Right atrium auricular region (tissue), 2 donors: ENCODE results near the gene ADCY2. TPM values are rescaled to one million over a fixed set of nuclear protein-coding genes. Genes with fewer than 3 reads are reported as not detected.

Experiments
- DNase-seq: peaks from one replicate; pipeline ENCODE4 v3.0.0-alpha.2; 2019; ENCODE audit warnings: low spot score
- H3K27ac ChIP-seq, 2 donors: fragments of 200-600 bp; sonication (generic); 1 replicate in 1 of 2; 2 replicates in 1 of 2; pipeline ENCODE4 v1.5.1; 2016 to 2019
- H3K27me3 ChIP-seq, 2 donors: fragments of 200-600 bp; sonication (generic); one replicate each; pipeline versions ENCODE4 v1.5.1 to v1.6.0; 2017 to 2019
- H3K36me3 ChIP-seq: fragments of 200-600 bp; sonication (generic); one replicate; pipeline ENCODE4 v1.5.1; 2016
- H3K4me1 ChIP-seq, 2 donors: fragments of 200-600 bp; sonication (generic); one replicate each; pipeline versions ENCODE4 v1.5.1 to v1.6.0; 2017 to 2019
- H3K4me3 ChIP-seq, 2 donors: fragments of 200-600 bp; sonication (generic); 1 replicate in 1 of 2; 2 replicates in 1 of 2; pipeline ENCODE4 v1.5.1; 2017 to 2019; ENCODE audit warnings: mild to moderate bottlenecking in 1 of 2, moderate library complexity in 1 of 2
- H3K9me3 ChIP-seq, 2 donors: fragments of 200-600 bp; sonication (generic); one replicate each; pipeline ENCODE4 v1.5.1; 2019
- CTCF ChIP-seq, 2 donors: fragments of 200-600 bp; sonication (generic); IDR thresholded peaks; one replicate each; pipeline ENCODE4 v1.5.1; 2019; ENCODE audit warnings: antibody characterized with exemption in 2 of 2
- total RNA-seq, 2 donors: library from RNA; depleted of rRNA; stranded (reverse); fragments of >200 nt; gene quantifications; one replicate each; pipeline ENCODE4 v1.1.0, GENCODE V29; 2016

Gene ADCY2
- total RNA-seq, 2 donors from 2014 or later, result 3.3 TPM; not detected in 1

DNA sequence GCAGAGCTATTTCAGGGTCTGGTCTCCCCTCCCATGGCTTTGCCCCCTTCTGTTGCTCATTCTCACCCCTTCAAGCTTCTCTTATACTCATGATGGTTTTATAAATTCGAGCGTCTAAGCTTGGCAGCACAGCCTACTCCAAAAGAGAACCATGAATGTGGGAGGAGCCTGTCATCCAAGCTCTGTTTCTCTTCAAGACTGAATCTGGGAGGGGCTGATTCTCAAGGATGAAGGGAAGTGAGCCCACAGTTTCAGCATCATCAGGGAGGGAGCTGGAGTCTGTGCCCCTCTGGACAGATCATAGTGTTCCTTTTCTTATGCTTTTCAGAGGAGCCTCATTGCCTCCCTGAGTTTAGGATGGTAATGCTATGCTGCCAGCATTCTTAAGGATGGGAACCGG is 286.4 kb downstream of the ADCY2 start:
- Histone ChIP-seq H3K36me3 (no peaks in the 10 kb centered on the region), H3K27ac (no peak overlapping the region), H3K9me3 (no peaks in the 10 kb centered on the region), H3K4me3 (no peak overlapping the region), H3K4me1 (no peaks in the 10 kb centered on the region), H3K27me3 (no peaks in the 10 kb centered on the region)
- no peak for TF ChIP-seq CTCF (IDR thresholded peaks at IDR 0.05)
- no peak for DNase-seq

GRCh38 chr5:7683753-7684152 is 287.8 kb downstream of the ADCY2 start:
- DNase-seq, result no peak
- Histone ChIP-seq H3K9me3 (no peaks in the 10 kb centered on the region), H3K36me3 (no peaks in the 10 kb centered on the region), H3K27me3 (no peaks in the 10 kb centered on the region), H3K4me1 (no peaks in the 10 kb centered on the region), H3K4me3 (no peak overlapping the region), H3K27ac (no peak overlapping the region)
- TF ChIP-seq CTCF (IDR thresholded peaks at IDR 0.05), result no peak

- DNase-seq, result no peak
- no peak for TF ChIP-seq CTCF (IDR thresholded peaks at IDR 0.05)
Observed at GRCh38 chr5:7684826-7685225, 288.9 kb downstream of the ADCY2 start.

DNA sequence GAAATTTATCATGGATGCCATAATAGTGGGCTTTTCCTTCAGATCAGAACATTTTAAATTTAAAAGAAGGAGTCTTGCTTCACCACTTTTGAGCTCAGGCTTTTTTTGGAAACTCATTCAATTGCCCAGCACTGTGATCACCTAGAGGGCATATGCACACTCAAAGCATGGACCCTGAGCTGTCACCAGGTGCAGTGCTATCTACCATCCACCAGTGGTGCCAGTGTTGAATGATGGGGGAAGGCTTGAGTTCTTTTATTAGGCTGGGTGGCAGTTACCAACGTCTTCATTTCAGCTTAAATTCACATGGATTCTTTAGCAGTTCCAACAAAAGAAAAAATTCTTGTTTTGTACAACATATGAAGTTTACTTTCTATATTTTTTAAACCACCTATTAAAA is 290.9 kb downstream of the ADCY2 start:
- Histone ChIP-seq H3K36me3 (no peaks in the 10 kb centered on the region), H3K4me1 (no peaks in the 10 kb centered on the region), H3K9me3 (no peaks in the 10 kb centered on the region), H3K4me3 (no peak overlapping the region), H3K27me3 (no peaks in the 10 kb centered on the region), H3K27ac (no peak overlapping the region)
- DNase-seq, result no peak
- TF ChIP-seq CTCF (IDR thresholded peaks at IDR 0.05), result no peak

More at GRCh38 chr5:7684826-7685225, 288.9 kb downstream of the ADCY2 start:
- Histone ChIP-seq H3K27me3 (no peaks in the 10 kb centered on the region), H3K9me3 (no peaks in the 10 kb centered on the region), H3K4me3 (no peak overlapping the region), H3K27ac (no peak overlapping the region), H3K4me1 (no peaks in the 10 kb centered on the region), H3K36me3 (no peaks in the 10 kb centered on the region)

GRCh38 chr5:7690557-7690956 is 294.6 kb downstream of the ADCY2 start:
- TF ChIP-seq CTCF (IDR thresholded peaks at IDR 0.05), result no peak
- H3K36me3 ChIP-seq, result no peaks in the 10 kb centered on the region
- H3K27ac ChIP-seq, result no peak overlapping the region
- no peak for DNase-seq
- H3K4me1 ChIP-seq, result no peaks in the 10 kb centered on the region
- H3K4me3 ChIP-seq, result no peak overlapping the region
- H3K9me3 ChIP-seq, result no peaks in the 10 kb centered on the region
- no peaks in the 10 kb centered on the region for H3K27me3 ChIP-seq

GRCh38 chr5:7705261-7705660 is 309.3 kb downstream of the ADCY2 start:
- Histone ChIP-seq H3K27me3 (no peaks in the 10 kb centered on the region), H3K4me1 (no peaks in the 10 kb centered on the region), H3K36me3 (no peaks in the 10 kb centered on the region), H3K9me3 (peaks cover 0 to 7% of the 10 kb centered on the region in 2 donors), H3K4me3 (no peak overlapping the region), H3K27ac (no peak overlapping the region)
- DNase-seq, result no peak
- TF ChIP-seq CTCF (IDR thresholded peaks at IDR 0.05), result no peak
